ENCODE measurements around the gene ANKRD11. TPM values are rescaled to one million over a fixed set of nuclear protein-coding genes. Genes with fewer than 3 reads are reported as not detected.

The ANKRD11 gene
- total RNA-seq, 1 experiment from 2014 or later = 266 TPM

DNA sequence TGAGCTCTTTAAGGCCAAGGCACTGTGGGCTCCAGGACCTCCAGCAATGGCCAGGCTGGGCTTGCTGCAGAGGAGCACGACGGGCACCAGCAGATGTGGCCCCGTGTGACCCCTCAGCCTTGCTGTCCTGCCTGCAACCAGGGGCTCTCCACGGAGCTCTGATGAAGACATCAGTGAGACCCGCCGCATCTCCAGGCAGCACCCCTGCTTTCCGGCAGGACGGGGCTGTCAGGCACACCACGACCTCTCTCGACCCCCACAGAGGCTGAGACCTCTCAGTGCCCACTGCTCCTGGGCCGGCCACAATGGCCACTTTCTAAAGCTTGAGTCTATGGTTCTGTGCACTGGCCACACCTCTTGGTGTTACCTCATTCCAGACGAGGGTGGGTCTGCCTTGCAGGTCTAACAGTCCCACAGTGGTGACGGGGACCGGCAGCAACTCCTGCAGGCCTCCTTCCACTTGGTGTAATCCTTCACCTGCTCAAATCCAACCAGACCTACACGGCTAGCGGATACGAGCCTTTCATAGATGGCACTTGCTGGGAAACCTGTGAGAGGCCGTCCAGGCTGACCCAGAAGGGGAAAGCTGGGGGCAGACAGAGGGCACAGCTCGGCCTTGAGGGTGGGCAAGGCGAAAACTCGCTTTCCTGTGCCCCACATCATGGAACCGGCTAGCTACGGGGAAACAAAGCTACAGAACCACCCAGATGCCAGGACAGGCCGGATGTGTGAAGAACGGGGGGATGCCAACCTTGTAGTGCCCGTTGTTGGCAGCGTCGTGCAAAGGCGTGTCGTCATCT lies 202.4 kb downstream of the ANKRD11 start:
- RAD21 ChIA-PET (ENCODE audit: low non-redundant PET in 1 of 2, low total read pairs in 2 of 2, uncharacterized antibody in 2 of 2, unreplicated experiment in 2 of 2) = no interaction called here
- POLR2A ChIA-PET = no interaction called here
- peaks cover 48 to 50% of the 10 kb centered on the region in 2 experiments; a peak in 3 of 4 replicates for H3K36me3 ChIP-seq (ENCODE audit: control insufficient read depth in 1 of 2, insufficient read depth in 2 of 2, low read length in 2 of 2)
- CTCF ChIA-PET = interaction anchor here (1.4 kb wide), 1 partner anchor 41 kb away, joined by 3 read pairs; no protein-coding TSS in a partner anchor
- no TSS peak for BruUV-seq (replicated peaks)
- TF ChIP-seq EGR1 (IDR thresholded peaks at IDR 0.05; ENCODE audit: low read depth) (no peak), CEBPB (IDR thresholded peaks at IDR 0.05; ENCODE audit: low read depth) (no peak), YY1 (IDR thresholded peaks at IDR 0.05; ENCODE audit: extremely low read depth, insufficient replicate concordance, low read depth, low read length) (no peak), TCF7L2 (IDR thresholded peaks at IDR 0.05; ENCODE audit: borderline replicate concordance, extremely low read depth, insufficient read depth, insufficient read length) (no peak), SP1 (IDR thresholded peaks at IDR 0.05; ENCODE audit: low read depth) (no peak), EZH2phosphoT487 (IDR thresholded peaks at IDR 0.05; ENCODE audit: borderline replicate concordance) (no peak), ZFX (IDR thresholded peaks at IDR 0.05) (no peak), SRF (IDR thresholded peaks at IDR 0.05; ENCODE audit: low read depth) (no peak), POLR2A (IDR thresholded peaks at IDR 0.05; ENCODE audit: borderline replicate concordance, extremely low read depth, insufficient read depth, insufficient read length) (no peak), FOSL1 (IDR thresholded peaks at IDR 0.05; ENCODE audit: low read depth) (no peak), ZNF274 (IDR thresholded peaks at IDR 0.05; ENCODE audit: low read depth, low read length) (no peak), SIN3A (IDR thresholded peaks at IDR 0.05; ENCODE audit: low read depth) (no peak), CBX3 (IDR thresholded peaks at IDR 0.05; ENCODE audit: low read depth) (no peak), JUND (IDR thresholded peaks at IDR 0.05) (no peak)
- TF ChIP-seq, protein P1, sequence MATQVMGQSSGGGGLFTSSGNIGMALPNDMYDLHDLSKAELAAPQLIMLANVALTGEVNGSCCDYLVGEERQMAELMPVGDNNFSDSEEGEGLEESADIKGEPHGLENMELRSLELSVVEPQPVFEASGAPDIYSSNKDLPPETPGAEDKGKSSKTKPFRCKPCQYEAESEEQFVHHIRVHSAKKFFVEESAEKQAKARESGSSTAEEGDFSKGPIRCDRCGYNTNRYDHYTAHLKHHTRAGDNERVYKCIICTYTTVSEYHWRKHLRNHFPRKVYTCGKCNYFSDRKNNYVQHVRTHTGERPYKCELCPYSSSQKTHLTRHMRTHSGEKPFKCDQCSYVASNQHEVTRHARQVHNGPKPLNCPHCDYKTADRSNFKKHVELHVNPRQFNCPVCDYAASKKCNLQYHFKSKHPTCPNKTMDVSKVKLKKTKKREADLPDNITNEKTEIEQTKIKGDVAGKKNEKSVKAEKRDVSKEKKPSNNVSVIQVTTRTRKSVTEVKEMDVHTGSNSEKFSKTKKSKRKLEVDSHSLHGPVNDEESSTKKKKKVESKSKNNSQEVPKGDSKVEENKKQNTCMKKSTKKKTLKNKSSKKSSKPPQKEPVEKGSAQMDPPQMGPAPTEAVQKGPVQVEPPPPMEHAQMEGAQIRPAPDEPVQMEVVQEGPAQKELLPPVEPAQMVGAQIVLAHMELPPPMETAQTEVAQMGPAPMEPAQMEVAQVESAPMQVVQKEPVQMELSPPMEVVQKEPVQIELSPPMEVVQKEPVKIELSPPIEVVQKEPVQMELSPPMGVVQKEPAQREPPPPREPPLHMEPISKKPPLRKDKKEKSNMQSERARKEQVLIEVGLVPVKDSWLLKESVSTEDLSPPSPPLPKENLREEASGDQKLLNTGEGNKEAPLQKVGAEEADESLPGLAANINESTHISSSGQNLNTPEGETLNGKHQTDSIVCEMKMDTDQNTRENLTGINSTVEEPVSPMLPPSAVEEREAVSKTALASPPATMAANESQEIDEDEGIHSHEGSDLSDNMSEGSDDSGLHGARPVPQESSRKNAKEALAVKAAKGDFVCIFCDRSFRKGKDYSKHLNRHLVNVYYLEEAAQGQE (IDR thresholded peaks at IDR 0.05; ENCODE audit: low read depth) = no peak
- TF ChIP-seq, protein P2, sequence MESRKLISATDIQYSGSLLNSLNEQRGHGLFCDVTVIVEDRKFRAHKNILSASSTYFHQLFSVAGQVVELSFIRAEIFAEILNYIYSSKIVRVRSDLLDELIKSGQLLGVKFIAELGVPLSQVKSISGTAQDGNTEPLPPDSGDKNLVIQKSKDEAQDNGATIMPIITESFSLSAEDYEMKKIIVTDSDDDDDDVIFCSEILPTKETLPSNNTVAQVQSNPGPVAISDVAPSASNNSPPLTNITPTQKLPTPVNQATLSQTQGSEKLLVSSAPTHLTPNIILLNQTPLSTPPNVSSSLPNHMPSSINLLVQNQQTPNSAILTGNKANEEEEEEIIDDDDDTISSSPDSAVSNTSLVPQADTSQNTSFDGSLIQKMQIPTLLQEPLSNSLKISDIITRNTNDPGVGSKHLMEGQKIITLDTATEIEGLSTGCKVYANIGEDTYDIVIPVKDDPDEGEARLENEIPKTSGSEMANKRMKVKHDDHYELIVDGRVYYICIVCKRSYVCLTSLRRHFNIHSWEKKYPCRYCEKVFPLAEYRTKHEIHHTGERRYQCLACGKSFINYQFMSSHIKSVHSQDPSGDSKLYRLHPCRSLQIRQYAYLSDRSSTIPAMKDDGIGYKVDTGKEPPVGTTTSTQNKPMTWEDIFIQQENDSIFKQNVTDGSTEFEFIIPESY (IDR thresholded peaks at IDR 0.05; ENCODE audit: extremely low read depth, insufficient replicate concordance, low read length) = no peak
- TF ChIP-seq, protein P3, sequence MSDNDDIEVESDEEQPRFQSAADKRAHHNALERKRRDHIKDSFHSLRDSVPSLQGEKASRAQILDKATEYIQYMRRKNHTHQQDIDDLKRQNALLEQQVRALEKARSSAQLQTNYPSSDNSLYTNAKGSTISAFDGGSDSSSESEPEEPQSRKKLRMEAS (IDR thresholded peaks at IDR 0.05) = no peak
- TF ChIP-seq, protein P4, sequence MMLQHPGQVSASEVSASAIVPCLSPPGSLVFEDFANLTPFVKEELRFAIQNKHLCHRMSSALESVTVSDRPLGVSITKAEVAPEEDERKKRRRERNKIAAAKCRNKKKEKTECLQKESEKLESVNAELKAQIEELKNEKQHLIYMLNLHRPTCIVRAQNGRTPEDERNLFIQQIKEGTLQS (IDR thresholded peaks at IDR 0.05) = no peak
- H3K79me2 ChIP-seq (ENCODE audit: insufficient read depth, low read length) = peaks cover 39% of the 10 kb centered on the region; the same call in 1 of the 2 replicates
- H3K4me2 ChIP-seq (ENCODE audit: low read length) = no peak overlapping the region
- no peak overlapping the region for H3K9ac ChIP-seq (ENCODE audit: low read length)
- intact Hi-C loops (cut with micrococcal nuclease) = loop anchor here (2.0 kb wide), 1 partner anchor 71 kb away; the partner anchor contains the start of gene ZNF778
- H3K9me3 ChIP-seq (ENCODE audit: control insufficient read depth in 1 of 2, insufficient read depth in 1 of 2, low read depth in 1 of 2, low read length in 2 of 2) = no peaks in the 10 kb centered on the region
- no peaks in the 10 kb centered on the region for H3K4me1 ChIP-seq (ENCODE audit: control insufficient read depth in 1 of 2, insufficient read depth in 2 of 2, low read length in 2 of 2)
- H3K4me3 ChIP-seq (replicated peaks in 1 of 2; ENCODE audit: low read depth in 1 of 2, low read length in 2 of 2) = no peak overlapping the region
- no peaks in the 10 kb centered on the region for H3K9me2 ChIP-seq (ENCODE audit: insufficient read depth)
- H3K27ac ChIP-seq (ENCODE audit: low read depth, low read length) = no peak overlapping the region
- DNase-seq (ENCODE audit: low read depth, low spot score) (no peak), ATAC-seq (no peak)
- peaks cover 3% of the 10 kb centered on the region; the same call in 1 of the 2 replicates for H4K20me1 ChIP-seq (ENCODE audit: insufficient read depth)
- no peak overlapping the region for H2AFZ ChIP-seq (ENCODE audit: low read depth, low read length, poor library complexity, severe bottlenecking)
- no peaks in the 10 kb centered on the region for H3K27me3 ChIP-seq (ENCODE audit: insufficient read depth, low read length)

Data from HCT116 (cell line).